ENCODE data around the gene SERINC3. TPM values are rescaled to one million over a fixed set of nuclear protein-coding genes. Genes with fewer than 3 reads are reported as not detected.

Gene SERINC3
- total and polyA plus RNA-seq, 2 of the 8 experiments (the other 6 are each of a cell fraction or from before 2014, with no cell fraction given) = 47.2 to 66.0 TPM

- Histone ChIP-seq H3K36me3 (ENCODE audit: control insufficient read depth in 2 of 4, insufficient read depth in 4 of 4, low read length in 3 of 4) (peaks cover 8 to 36% (median 18%) of the 10 kb centered on the region in 4 experiments; a peak in 7 of 8 replicates), H2BK12ac (ENCODE audit: low read depth, low read length) (no peak overlapping the region), H2AFZ (ENCODE audit: low read length) (no peak overlapping the region), H3K23ac (ENCODE audit: insufficient read length) (no peak overlapping the region), H3K23me2 (ENCODE audit: low read depth, low read length) (no peaks in the 10 kb centered on the region), H3K9me3 (ENCODE audit: insufficient read depth in 2 of 2, low read depth in 1 of 2, low read length in 1 of 2) (no peaks in the 10 kb centered on the region), H4K91ac (replicated peaks; ENCODE audit: insufficient read length, low read length) (no peak overlapping the region), H3K4me3 (ENCODE audit: extremely low read depth in 1 of 4, insufficient read depth in 2 of 4, low read depth in 3 of 4, low read length in 4 of 4) (no peak overlapping the region), H3K9ac (replicated peaks in 1 of 4; ENCODE audit: extremely low read depth in 1 of 4, low read depth in 3 of 4, low read length in 3 of 4) (no peak overlapping the region), H2AK5ac (ENCODE audit: low read depth, low read length) (no peak overlapping the region), H3K79me1 (ENCODE audit: low read depth, low read length) (no peaks in the 10 kb centered on the region; the same call in 1 of the 2 replicates), H3K18ac (ENCODE audit: extremely low read depth, low read length) (no peak overlapping the region), H2BK5ac (ENCODE audit: low read depth, low read length) (no peak overlapping the region), H2BK120ac (replicated peaks; ENCODE audit: low read depth, low read length) (no peak overlapping the region), H4K8ac (ENCODE audit: extremely low read depth, insufficient read depth, low read length) (no peak overlapping the region), H3K27ac (ENCODE audit: low read depth, low read length) (no peak overlapping the region), H3K4me2 (ENCODE audit: insufficient read depth in 1 of 2, low read depth in 2 of 2, low read length in 2 of 2) (no peak overlapping the region), H3K14ac (ENCODE audit: insufficient read length) (no peak overlapping the region), H3K4me1 (replicated peaks in 1 of 4; ENCODE audit: control insufficient read depth in 3 of 4, insufficient read depth in 4 of 4, low read length in 3 of 4) (no peaks in the 10 kb centered on the region), H3K4ac (replicated peaks; ENCODE audit: insufficient read length, low read depth, low read length) (no peak overlapping the region), H3K79me2 (ENCODE audit: control insufficient read depth in 1 of 2, insufficient read depth in 2 of 2, low read length in 2 of 2) (no peaks in the 10 kb centered on the region), H3K56ac (replicated peaks; ENCODE audit: insufficient read length, low read depth, low read length) (no peak overlapping the region), H3K27me3 (replicated peaks in 1 of 4; ENCODE audit: control insufficient read depth in 3 of 4, extremely low read depth in 1 of 4, insufficient read depth in 3 of 4, low read length in 3 of 4) (no peaks in the 10 kb centered on the region), H2BK20ac (ENCODE audit: low read length) (no peak overlapping the region), H4K20me1 (replicated peaks in 1 of 2; ENCODE audit: control insufficient read depth in 1 of 2, insufficient read depth in 2 of 2, low read length in 2 of 2) (peaks cover 1 to 2% of the 10 kb centered on the region in 2 experiments), H2BK15ac (ENCODE audit: low read length) (no peak overlapping the region), H4K5ac (ENCODE audit: insufficient read length, low read depth, low read length) (no peak overlapping the region)
- CTCF ChIA-PET (ENCODE audit: partially characterized antibody) = interaction anchor here (0.6 to 1.7 kb wide), 6 partner anchors 11 to 195 kb away, joined by 3 to 4 read pairs (median 3); no protein-coding TSS in a partner anchor
- DNase-seq (ENCODE audit: low read depth in 1 of 2, low spot score in 2 of 2) = no peak
- POLR2A ChIA-PET (ENCODE audit: partially characterized antibody) = interaction anchor here (0.5 to 2.2 kb wide), 4 partner anchors 9 to 1596 kb away, joined by 3 to 5 read pairs (median 4); partner anchors contain the start of gene TTPAL
- no peak for FAIRE-seq
- WGBS, 2 experiments (ENCODE audit: extremely low coverage in 1 of 2, insufficient coverage in 1 of 2, insufficient read length in 1 of 2, insufficient replicate concordance in 2 of 2, low coverage in 1 of 2, low lambda C conversion rate in 2 of 2, missing lambda C conversion rate in 1 of 2) = 94% methylated on average over 5 of the region's 5 CpGs; no CpG with 5 or more reads in 1 of the 2 experiments
- TF ChIP-seq HDAC6 (IDR thresholded peaks at IDR 0.05; ENCODE audit: low read depth, low read length) (no peak), SP1 (IDR thresholded peaks at IDR 0.05; ENCODE audit: low read depth, low read length) (no peak), CHD1 (IDR thresholded peaks at IDR 0.05; ENCODE audit: low read depth, low read length) (no peak)
Observed at GRCh38 chr20:44488551-44488950, 33.3 kb downstream of the SERINC3 start.
